ENCODE measurements around the gene PSMA4.
"Not testable (repeated sequence)": the region's sequence is repeated elsewhere in the genome, so short reads cannot be mapped to it uniquely, and the experiment has no call there.

The PSMA4 gene

DNA sequence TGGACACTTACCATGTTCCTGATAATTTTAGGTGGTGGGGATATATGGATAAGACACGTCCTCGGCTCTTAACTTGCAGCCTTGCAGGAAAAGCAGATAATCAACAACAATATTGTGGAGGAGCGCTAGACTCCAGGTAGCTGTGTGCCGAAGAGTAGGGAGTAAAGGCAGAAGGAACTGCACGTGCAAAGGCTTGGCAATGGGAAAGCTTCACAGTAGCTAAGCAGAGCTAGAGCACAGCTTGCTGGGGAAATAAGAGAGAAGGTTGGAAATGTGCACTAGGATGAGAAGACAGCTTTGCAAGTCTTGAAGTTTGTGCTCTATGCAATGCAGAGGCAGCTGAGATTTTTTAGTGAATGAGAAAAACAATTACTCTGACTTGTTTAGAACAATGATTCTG lies 12.4 kb downstream of the PSMA4 start:
- DNase-seq, result no peak

- DNase-seq, result not testable (repeated sequence)
Measured at GRCh38 chr15:78560201-78560600, 20.0 kb downstream of the PSMA4 start.

DNA sequence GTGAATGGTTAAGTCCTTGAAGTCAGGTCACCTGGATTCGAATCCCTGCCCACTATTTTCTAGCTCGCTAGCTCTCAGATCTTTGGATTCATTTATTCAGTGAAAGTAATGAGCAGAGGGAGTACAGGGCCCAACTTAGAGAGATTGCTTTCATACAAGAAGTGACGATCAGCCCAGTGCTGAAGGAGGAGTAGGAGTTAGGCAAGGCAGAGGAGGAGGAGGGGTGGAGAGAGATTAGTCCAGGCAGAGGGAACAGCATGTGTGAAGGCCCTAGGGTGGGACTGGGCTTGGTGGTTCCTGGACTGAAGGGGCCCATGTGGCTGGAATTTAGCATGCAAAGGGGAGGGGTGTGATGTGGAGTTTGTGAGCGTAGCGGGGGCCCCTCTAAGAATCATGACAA lies 21.2 kb downstream of the PSMA4 start:
- no peak for DNase-seq

DNA sequence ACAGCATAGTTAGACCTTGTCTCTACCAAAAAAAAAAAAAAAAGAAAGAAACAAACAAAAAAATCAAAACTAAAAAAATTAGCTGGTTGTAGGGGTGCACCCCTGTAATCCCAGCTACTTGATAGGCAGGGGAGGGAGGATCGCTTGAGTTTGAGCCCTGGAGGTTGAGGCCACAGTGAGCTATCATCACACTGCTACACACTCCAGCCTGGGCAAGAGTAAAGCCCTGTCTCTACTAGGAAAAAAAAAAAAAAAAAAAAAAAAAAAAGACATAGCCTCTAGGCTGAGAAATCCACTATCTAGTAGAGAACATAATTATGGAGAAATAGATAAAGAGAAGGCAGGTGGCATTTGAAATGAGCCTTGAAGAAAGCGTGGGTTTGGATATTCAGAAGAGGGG lies 22.8 kb downstream of the PSMA4 start:
- DNase-seq, result no peak

- no peak for DNase-seq
Measured at GRCh38 chr15:78564743-78565096, 24.5 kb downstream of the PSMA4 start.

DNA sequence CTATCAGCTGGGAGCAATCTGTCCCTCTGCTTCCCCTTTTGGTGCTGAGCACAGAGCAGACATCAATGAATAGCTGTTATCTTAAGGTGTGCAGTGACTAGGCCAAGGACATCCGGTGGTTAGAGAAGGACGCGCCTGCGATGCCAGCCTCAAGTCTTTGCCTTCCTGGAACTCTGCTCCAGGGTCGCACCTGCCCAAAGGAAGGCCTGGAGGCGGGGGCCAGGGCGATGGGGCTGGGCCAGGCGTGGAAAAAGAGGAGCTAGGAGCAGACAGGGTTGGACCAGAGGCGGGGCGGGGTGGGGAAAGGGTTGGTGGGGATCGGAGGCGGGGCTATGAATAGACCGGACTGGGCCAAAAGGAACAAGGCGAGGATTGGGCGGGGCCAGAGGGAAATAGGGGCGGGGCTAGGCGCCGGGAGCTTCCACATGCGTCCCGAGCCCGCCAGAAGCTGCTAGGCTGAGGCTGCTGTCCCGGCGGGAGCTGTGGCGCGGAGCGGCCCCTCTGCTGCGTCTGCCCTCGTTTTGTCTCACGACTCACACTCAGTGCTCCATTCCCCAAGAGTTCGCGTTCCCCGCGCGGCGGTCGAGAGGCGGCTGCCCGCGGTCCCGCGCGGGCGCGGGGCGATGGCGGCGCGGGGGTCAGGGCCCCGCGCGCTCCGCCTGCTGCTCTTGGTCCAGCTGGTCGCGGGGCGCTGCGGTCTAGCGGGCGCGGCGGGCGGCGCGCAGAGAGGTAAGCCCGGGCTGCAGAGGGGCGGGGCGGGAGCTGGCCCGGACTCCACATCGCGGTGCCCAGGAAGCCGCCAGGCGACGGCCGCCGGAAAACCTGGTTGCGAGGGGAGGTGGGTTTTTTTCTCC lies 25.1 kb downstream of the PSMA4 start, which contains the start of gene CHRNA5:
Gene CHRNA5 (plus strand): TSS at position 424 of the 854 bp plus-strand sequence. CDS start 200 bp downstream, at position 624.
- peak; percentile 87 to 88 for DNase-seq

DNA sequence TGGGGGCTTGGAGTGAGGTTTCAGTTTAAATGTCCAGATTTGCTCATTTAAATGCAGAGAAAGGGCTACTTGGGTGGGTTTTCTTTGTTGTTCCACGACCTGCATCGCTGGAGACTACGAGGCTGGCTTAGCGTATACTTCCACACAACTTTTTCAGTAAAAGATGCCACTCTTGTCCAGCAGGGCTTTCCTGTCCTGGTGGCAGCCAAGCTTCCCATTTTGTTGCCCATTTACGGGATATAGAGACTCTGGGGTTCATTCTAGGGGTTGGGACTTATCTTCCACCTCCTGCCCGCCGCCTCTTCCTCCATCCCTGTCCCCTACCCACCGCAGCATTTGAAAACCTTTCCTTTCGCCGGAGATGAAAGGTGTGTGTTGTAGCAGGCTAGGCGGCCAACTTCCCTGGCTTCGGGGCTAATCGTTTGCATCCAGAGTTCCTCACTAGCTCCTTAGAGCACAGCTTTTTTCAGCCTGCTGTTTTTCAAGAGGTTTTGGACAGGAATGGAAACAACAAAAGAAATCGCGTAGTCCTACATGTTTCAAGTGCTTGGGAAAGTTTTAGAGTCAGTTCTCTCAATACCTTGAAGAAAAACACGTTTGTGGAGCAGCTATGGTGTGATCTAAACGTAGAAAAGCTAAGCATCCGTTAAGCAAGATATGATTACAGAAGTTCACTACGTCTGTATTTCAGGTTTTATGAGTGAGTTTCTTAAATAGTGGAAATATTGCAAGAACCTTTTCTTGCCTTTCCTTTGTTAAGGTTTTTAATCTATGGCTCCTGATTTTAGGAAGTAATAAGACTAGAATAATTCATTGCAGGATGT lies 25.9 kb downstream of the PSMA4 start:
- DNase-seq, result peak; percentile 8 to 16

DNA sequence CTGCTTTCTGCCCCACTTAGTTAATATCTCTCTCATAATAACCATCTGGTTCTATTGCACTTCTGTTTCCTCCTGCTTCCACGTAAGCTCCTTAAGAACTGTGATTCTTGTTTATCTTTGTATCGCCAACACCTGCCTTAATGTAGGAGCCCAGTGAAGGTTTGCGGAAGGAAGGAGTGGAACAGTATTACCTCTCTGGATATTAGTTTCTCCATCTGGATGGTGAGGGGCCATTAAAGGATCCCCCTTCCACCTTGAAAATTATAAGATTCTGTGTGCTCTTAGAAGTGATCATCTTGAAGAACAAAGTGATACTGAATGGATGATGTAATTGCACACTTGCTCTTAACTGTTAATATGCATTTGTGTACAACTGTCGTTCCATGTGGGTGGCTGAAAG lies 27.3 kb downstream of the PSMA4 start:
- DNase-seq, result no peak

DNA sequence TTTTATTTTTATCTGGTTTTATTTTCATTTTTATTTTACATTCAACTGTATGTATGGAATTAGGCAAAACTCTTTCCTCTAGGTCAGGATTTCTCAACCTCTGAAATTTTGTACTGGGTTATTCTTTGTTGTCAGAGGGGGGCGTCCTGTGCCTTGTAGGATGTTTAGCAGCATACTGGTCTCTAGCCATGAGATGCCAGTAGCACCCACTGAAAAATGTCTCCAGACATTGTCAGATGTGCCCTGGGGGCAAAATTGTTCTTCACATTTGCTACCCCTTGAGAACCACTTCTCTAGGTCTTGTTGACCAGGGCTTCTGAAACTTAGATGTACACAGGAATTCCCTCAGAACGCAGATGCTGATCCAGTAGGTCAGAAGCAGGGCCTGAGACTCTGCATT lies 30.5 kb downstream of the PSMA4 start:
- no peak for DNase-seq

DNA sequence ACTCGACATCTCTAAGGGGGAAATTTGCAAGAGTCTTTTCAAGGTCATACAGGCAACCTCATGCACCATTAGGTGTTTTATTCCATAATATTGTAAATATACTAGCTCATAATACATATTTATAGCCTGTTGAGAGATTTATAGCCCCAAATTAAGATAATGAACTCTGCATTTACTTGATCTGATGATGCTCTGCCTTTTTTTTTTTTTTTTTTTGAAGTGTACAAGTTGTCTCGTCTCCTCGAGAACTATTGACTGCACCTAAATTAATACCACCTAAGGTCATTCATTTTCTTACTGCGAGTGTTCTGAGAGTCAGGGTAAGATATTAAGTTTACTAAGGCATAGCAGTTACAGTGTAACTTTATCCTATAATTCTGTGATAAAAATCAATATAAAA lies 31.1 kb downstream of the PSMA4 start:
- no peak for DNase-seq

DNA sequence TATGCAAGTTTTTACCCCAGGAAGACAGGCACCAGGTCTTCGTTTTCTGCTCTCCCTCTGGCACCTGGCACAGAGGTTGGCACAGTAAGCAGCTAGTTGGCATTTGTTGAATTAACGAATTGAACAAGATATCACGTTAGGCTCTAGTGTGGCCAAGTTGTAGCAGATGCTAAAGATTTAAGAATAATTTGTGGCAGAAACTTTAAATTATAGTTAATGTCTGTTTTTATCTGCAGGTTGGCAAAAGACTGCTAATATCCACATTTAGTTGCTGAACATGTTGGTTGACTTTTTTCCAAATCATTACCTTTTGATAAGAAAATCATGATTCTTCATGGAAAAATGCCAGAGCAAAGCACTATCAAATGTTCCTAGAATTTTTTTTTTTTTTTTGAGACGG lies 33.2 kb downstream of the PSMA4 start:
- DNase-seq, result no peak

- DNase-seq, result no peak
Measured at GRCh38 chr15:78574944-78575343, 34.7 kb downstream of the PSMA4 start.

DNA sequence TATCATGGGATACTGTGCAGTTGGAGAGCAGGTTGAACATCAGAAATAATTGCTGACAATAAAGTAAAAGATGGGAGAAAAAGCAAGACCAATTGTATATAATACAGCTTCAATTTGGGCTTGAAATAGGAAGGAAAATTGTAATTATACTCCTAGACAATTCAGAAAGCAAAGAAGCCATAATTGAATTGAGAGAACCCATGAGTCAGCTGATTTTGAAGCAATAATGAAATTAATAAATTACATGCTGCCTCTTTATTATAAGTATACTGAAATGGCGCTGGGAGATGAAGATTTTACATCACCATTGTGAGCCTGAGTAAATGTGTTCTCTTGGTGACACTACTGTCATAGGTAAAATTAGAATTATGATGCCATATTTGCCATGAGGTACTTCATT lies 57.3 kb downstream of the PSMA4 start:
- DNase-seq, result no peak

DNA sequence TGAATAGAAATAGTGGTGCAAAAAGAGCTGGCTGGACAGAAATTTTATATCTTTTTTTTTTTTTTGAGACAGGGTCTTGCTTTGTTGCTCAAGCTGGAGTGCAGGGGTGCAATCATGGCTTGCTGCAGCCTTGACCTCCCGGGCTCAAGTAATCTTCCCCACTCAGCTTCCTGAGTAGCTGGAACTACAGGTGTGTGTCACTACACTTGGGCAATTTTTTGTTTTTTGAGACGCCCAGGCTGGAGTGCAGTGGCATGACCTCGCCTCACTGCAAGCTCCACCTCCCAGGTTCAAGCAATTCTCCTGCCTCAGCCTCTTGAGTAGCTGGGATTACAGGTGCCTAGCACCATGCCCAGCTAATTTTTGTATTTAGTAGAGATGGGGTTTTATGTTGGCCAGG lies 58.1 kb downstream of the PSMA4 start:
- no peak for DNase-seq

- no peak for DNase-seq
Measured at GRCh38 chr15:78599189-78599588, 58.9 kb downstream of the PSMA4 start.
